ENCODE data around the gene SLC25A1. TPM values are rescaled to one million over a fixed set of nuclear protein-coding genes. Genes with fewer than 3 reads are reported as not detected.

SLC25A1 gene
- polyA plus RNA-seq, 1 of the 3 experiments (the other 2 are of a cell fraction) = 44.7 TPM

GRCh38 chr22:19147195-19147780 lies 31.2 kb downstream of the SLC25A1 start:
- H3K4me3 ChIP-seq (ENCODE audit: low read depth in 2 of 2, low read length in 1 of 2) = no peak overlapping the region
- no peaks in the 10 kb centered on the region for H3K9me2 ChIP-seq
- H3K36me3 ChIP-seq (replicated peaks in 1 of 2; ENCODE audit: control insufficient read depth in 1 of 2, insufficient read depth in 2 of 2, low read length in 1 of 2) = peaks cover 0 to 2% of the 10 kb centered on the region in 2 experiments
- no peaks in the 10 kb centered on the region for H3F3A ChIP-seq (replicated peaks; ENCODE audit: insufficient read depth)
- H3K27ac ChIP-seq (ENCODE audit: low read depth in 2 of 2, low read length in 1 of 2) = no peak overlapping the region
- no peak overlapping the region for H2AFZ ChIP-seq (ENCODE audit: low read depth)
- peaks cover 21% of the 10 kb centered on the region for H3K79me2 ChIP-seq (ENCODE audit: insufficient read depth)
- H3K9me3 ChIP-seq = no peaks in the 10 kb centered on the region
- H4K20me1 ChIP-seq (ENCODE audit: insufficient read depth) = no peaks in the 10 kb centered on the region
- ChIA-PET POLR2A (no interaction called here), CTCF (interaction anchor here (0.7 to 3.8 kb wide), 4 partner anchors 9 to 483 kb away, joined by 3 to 26 read pairs (median 4); no protein-coding TSS in a partner anchor)
- no peak overlapping the region for H3K4me2 ChIP-seq
- peaks cover 49% of the 10 kb centered on the region for H3K27me3 ChIP-seq (ENCODE audit: insufficient read depth)
- no peak for DNase-seq
- peaks cover 4 to 8% of the 10 kb centered on the region in 2 experiments; a peak in 3 of 4 replicates for H3K4me1 ChIP-seq (ENCODE audit: control insufficient read depth in 1 of 2, insufficient read depth in 2 of 2, low read depth in 1 of 2, low read length in 1 of 2)
- no peak overlapping the region for H3K9ac ChIP-seq
- WGBS (ENCODE audit: low lambda C conversion rate) = 28% methylated on average over 9 of the region's 9 CpGs
- TF ChIP-seq, protein P1, sequence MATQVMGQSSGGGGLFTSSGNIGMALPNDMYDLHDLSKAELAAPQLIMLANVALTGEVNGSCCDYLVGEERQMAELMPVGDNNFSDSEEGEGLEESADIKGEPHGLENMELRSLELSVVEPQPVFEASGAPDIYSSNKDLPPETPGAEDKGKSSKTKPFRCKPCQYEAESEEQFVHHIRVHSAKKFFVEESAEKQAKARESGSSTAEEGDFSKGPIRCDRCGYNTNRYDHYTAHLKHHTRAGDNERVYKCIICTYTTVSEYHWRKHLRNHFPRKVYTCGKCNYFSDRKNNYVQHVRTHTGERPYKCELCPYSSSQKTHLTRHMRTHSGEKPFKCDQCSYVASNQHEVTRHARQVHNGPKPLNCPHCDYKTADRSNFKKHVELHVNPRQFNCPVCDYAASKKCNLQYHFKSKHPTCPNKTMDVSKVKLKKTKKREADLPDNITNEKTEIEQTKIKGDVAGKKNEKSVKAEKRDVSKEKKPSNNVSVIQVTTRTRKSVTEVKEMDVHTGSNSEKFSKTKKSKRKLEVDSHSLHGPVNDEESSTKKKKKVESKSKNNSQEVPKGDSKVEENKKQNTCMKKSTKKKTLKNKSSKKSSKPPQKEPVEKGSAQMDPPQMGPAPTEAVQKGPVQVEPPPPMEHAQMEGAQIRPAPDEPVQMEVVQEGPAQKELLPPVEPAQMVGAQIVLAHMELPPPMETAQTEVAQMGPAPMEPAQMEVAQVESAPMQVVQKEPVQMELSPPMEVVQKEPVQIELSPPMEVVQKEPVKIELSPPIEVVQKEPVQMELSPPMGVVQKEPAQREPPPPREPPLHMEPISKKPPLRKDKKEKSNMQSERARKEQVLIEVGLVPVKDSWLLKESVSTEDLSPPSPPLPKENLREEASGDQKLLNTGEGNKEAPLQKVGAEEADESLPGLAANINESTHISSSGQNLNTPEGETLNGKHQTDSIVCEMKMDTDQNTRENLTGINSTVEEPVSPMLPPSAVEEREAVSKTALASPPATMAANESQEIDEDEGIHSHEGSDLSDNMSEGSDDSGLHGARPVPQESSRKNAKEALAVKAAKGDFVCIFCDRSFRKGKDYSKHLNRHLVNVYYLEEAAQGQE (IDR thresholded peaks at IDR 0.05; ENCODE audit: low read depth, low read length) = no peak
- no peak for TF ChIP-seq RAD21 (IDR thresholded peaks at IDR 0.05; ENCODE audit: low read length)
- no peak for TF ChIP-seq GATA2 (CRISPR knock-in tag; IDR thresholded peaks at IDR 0.05)
- no peak for TF ChIP-seq RFX5 (IDR thresholded peaks at IDR 0.05; ENCODE audit: low read length)
- TF ChIP-seq MXI1 (IDR thresholded peaks at IDR 0.05; ENCODE audit: low read depth, low read length) = no peak
- TF ChIP-seq, protein P2, sequence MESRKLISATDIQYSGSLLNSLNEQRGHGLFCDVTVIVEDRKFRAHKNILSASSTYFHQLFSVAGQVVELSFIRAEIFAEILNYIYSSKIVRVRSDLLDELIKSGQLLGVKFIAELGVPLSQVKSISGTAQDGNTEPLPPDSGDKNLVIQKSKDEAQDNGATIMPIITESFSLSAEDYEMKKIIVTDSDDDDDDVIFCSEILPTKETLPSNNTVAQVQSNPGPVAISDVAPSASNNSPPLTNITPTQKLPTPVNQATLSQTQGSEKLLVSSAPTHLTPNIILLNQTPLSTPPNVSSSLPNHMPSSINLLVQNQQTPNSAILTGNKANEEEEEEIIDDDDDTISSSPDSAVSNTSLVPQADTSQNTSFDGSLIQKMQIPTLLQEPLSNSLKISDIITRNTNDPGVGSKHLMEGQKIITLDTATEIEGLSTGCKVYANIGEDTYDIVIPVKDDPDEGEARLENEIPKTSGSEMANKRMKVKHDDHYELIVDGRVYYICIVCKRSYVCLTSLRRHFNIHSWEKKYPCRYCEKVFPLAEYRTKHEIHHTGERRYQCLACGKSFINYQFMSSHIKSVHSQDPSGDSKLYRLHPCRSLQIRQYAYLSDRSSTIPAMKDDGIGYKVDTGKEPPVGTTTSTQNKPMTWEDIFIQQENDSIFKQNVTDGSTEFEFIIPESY (IDR thresholded peaks at IDR 0.05; ENCODE audit: borderline replicate concordance, low read depth) = no peak
- TF ChIP-seq, protein P3, sequence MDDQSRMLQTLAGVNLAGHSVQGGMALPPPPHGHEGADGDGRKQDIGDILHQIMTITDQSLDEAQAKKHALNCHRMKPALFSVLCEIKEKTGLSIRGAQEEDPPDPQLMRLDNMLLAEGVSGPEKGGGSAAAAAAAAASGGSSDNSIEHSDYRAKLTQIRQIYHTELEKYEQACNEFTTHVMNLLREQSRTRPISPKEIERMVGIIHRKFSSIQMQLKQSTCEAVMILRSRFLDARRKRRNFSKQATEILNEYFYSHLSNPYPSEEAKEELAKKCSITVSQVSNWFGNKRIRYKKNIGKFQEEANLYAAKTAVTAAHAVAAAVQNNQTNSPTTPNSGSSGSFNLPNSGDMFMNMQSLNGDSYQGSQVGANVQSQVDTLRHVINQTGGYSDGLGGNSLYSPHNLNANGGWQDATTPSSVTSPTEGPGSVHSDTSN (IDR thresholded peaks at IDR 0.05) = no peak
- TF ChIP-seq CHD2 (IDR thresholded peaks at IDR 0.05; ENCODE audit: low read length, partially characterized antibody) = no peak
- no peak for TF ChIP-seq RXRA (IDR thresholded peaks at IDR 0.05; ENCODE audit: borderline replicate concordance, low read depth)
- TF ChIP-seq, protein P4, sequence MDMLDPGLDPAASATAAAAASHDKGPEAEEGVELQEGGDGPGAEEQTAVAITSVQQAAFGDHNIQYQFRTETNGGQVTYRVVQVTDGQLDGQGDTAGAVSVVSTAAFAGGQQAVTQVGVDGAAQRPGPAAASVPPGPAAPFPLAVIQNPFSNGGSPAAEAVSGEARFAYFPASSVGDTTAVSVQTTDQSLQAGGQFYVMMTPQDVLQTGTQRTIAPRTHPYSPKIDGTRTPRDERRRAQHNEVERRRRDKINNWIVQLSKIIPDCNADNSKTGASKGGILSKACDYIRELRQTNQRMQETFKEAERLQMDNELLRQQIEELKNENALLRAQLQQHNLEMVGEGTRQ (IDR thresholded peaks at IDR 0.05; ENCODE audit: borderline replicate concordance, low read depth, low read length) = no peak
